Tibial nerve (tissue), 4 donors: ENCODE results near the gene EDDM13.

Experiments used
- EP300 ChIP-seq, 2 donors: sonication (generic); formaldehyde crosslinking; IDR thresholded peaks; one replicate each; pipeline ENCODE4 v1.6.1; 2017; ENCODE audit warnings: antibody characterized with exemption in 2 of 2, mild to moderate bottlenecking in 1 of 2
- POLR2A ChIP-seq, 2 donors: fragments of 450-650 bp; IDR thresholded peaks; one replicate each; pipeline ENCODE4 v1.6.1; 2017; ENCODE audit warnings: antibody characterized with exemption in 2 of 2, mild to moderate bottlenecking in 2 of 2, moderate library complexity in 2 of 2
- TF ChIP-seq, protein P1 (sequence below), 5 experiments: fragments of 200-600 bp in 3 of 5; fragments of 450-650 bp in 2 of 5; sonication (generic) in 3 of 5; IDR thresholded peaks; one replicate each; pipeline ENCODE4 v1.5.1; 2016 to 2019; ENCODE audit warnings: antibody characterized with exemption in 5 of 5, mild to moderate bottlenecking in 3 of 5, moderate library complexity in 2 of 5

DNA sequence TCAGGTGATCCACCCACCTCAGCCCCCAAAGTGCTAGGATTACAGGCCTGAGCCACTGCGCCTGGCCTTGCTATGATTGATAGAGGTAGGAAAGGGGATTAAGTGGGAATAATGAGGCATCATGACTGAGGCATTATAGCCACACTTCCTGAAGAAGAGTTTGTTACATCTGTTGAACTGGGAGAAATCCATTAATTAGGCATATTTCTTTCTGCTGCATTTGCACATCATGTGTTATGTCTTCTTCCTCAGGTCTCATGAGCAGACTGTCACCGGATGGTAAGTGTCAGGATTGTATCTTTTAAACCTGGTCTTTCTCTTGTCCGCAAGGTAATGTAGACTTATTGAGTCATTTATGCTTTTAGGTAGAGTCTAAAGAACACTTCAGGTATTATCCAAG, 12.2 kb downstream of the EDDM13 start:
- TF ChIP-seq, protein P1, sequence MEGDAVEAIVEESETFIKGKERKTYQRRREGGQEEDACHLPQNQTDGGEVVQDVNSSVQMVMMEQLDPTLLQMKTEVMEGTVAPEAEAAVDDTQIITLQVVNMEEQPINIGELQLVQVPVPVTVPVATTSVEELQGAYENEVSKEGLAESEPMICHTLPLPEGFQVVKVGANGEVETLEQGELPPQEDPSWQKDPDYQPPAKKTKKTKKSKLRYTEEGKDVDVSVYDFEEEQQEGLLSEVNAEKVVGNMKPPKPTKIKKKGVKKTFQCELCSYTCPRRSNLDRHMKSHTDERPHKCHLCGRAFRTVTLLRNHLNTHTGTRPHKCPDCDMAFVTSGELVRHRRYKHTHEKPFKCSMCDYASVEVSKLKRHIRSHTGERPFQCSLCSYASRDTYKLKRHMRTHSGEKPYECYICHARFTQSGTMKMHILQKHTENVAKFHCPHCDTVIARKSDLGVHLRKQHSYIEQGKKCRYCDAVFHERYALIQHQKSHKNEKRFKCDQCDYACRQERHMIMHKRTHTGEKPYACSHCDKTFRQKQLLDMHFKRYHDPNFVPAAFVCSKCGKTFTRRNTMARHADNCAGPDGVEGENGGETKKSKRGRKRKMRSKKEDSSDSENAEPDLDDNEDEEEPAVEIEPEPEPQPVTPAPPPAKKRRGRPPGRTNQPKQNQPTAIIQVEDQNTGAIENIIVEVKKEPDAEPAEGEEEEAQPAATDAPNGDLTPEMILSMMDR (IDR thresholded peaks at IDR 0.05), result no peak
- TF ChIP-seq POLR2A (IDR thresholded peaks at IDR 0.05) (no peak), EP300 (IDR thresholded peaks at IDR 0.05) (no peak)
